OCI-LY1 (cell line): ENCODE measurements around the gene POLH.
"Not testable (repeated sequence)": the region's sequence is repeated elsewhere in the genome, so short reads cannot be mapped to it uniquely, and the experiment has no call there.

ENCODE experiments used
- H2AFZ ChIP-seq: fragments of 200-600 bp; sonication (generic), shearing (Covaris generic); 2 replicates; pipeline ENCODE4 v1.6.0; 2014; ENCODE audit warnings: antibody characterized with exemption, mild to moderate bottlenecking, low read length
- H3F3A ChIP-seq: fragments of 200-600 bp; sonication (generic), shearing (Covaris generic); 2 replicates; pipeline ENCODE4 v1.6.0; 2014; ENCODE audit warnings: mild to moderate bottlenecking, antibody characterized with exemption, low read length, moderate library complexity; ENCODE audit not compliant: insufficient read depth
- H3K27ac ChIP-seq: fragments of 200-600 bp; sonication (generic); 2 replicates; pipeline ENCODE4 v1.5.1; 2014; ENCODE audit warnings: low read length, mixed run types, mild to moderate bottlenecking, low read depth; ENCODE audit not compliant: poor library complexity, severe bottlenecking
- H3K27me3 ChIP-seq: fragments of 200-600 bp; sonication (generic); 2 replicates; pipeline ENCODE4 v1.6.0; 2014; ENCODE audit warnings: antibody characterized with exemption, mild to moderate bottlenecking, low read length, moderate library complexity; ENCODE audit not compliant: insufficient read depth
- H3K36me3 ChIP-seq: fragments of 200-600 bp; sonication (generic); 2 replicates; pipeline ENCODE4 v1.6.1; 2014; ENCODE audit warnings: mild to moderate bottlenecking, antibody characterized with exemption, low read length, moderate library complexity, mixed read lengths; ENCODE audit not compliant: insufficient read depth
- H3K4me1 ChIP-seq: fragments of 200-600 bp; sonication (generic); 2 replicates; pipeline ENCODE4 v1.5.1; 2014; ENCODE audit warnings: mild to moderate bottlenecking, low read length, moderate library complexity; ENCODE audit not compliant: insufficient read depth, severe bottlenecking
- H3K4me2 ChIP-seq: fragments of 200-600 bp; sonication (generic), shearing (Covaris generic); 2 replicates; pipeline ENCODE4 v1.6.1; 2014; ENCODE audit warnings: low read length
- H3K4me3 ChIP-seq: fragments of 200-600 bp; sonication (generic); 2 replicates; pipeline ENCODE4 v1.5.1; 2014; ENCODE audit warnings: low read length, low read depth, mild to moderate bottlenecking, mixed read lengths; ENCODE audit not compliant: poor library complexity, severe bottlenecking
- H3K79me2 ChIP-seq: fragments of 200-600 bp; shearing (Covaris generic); 2 replicates; pipeline ENCODE4 v1.6.1; 2016; ENCODE audit warnings: mixed run types, low read length, mixed read lengths; ENCODE audit not compliant: insufficient read depth
- H3K9ac ChIP-seq: fragments of 200-600 bp; sonication (generic), shearing (Covaris generic); 2 replicates; pipeline ENCODE4 v1.6.1; 2014; ENCODE audit warnings: mild to moderate bottlenecking, low read length, mixed read lengths
- H3K9me2 ChIP-seq: fragments of 200-600 bp; sonication (generic), shearing (Covaris generic); 2 replicates; pipeline ENCODE4 v1.6.1; 2014; ENCODE audit warnings: low read depth, mild to moderate bottlenecking, low read length, mixed read lengths
- H3K9me3 ChIP-seq: fragments of 200-600 bp; shearing (Covaris generic); 2 replicates; pipeline ENCODE4 v1.6.1; 2014; ENCODE audit warnings: low read length, mixed read lengths
- H4K20me1 ChIP-seq: fragments of 200-600 bp; sonication (generic), shearing (Covaris generic); 2 replicates; pipeline ENCODE4 v1.6.0; 2016; ENCODE audit warnings: mild to moderate bottlenecking, low read length; ENCODE audit not compliant: insufficient read depth
- CTCF ChIP-seq: fragments of 200-600 bp; sonication (generic), shearing (Covaris generic); IDR thresholded peaks from 2 replicates; pipeline ENCODE4 v1.5.1; 2017; ENCODE audit warnings: mild to moderate bottlenecking, antibody characterized with exemption, low read length, moderate library complexity, mixed read lengths
- EZH2 ChIP-seq: fragments of 200-600 bp; sonication (generic), shearing (Covaris generic); IDR thresholded peaks from 2 replicates; pipeline ENCODE4 v1.8.0; 2017; ENCODE audit warnings: borderline replicate concordance, mixed run types, mild to moderate bottlenecking, antibody characterized with exemption, low read length, moderate library complexity, mixed read lengths

The POLH gene

GRCh38 chr6:43547222-43547621, 28.8 kb upstream of the POLH start:
- TF ChIP-seq CTCF = no peak
- no peak for TF ChIP-seq EZH2
- H3F3A ChIP-seq = no peaks in the 10 kb centered on the region
- H3K79me2 ChIP-seq = no peaks in the 10 kb centered on the region

DNA sequence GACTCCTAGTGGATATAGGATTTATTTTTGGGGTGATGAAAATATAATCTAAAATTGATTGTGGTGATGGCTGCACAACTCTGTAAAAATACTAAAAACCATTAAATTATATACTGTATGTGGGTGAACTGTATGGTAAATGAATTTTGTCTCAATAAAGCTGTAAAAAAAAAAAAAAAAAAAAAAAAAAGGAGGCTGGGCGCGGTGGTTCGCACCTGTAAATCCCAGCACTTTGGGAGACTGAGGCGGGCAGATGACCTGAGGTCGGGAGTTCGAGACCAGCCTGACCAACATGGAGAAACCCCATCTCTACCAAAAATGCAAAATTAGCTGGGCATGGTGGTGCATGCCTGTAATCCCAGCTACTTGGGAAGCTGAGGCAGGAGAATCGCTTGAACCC, 18.4 kb upstream of the POLH start:
- H3K27me3 ChIP-seq, H2AFZ ChIP-seq, H3K9ac ChIP-seq, H3K4me3 ChIP-seq, H3K4me1 ChIP-seq, H4K20me1 ChIP-seq, H3K27ac ChIP-seq, H3K9me3 ChIP-seq, H3K4me2 ChIP-seq, H3K79me2 ChIP-seq, H3K9me2 ChIP-seq, H3F3A ChIP-seq: not testable (repeated sequence)
- H3K36me3 ChIP-seq = peaks cover 93% of the 10 kb centered on the region

More at GRCh38 chr6:43547222-43547621, 28.8 kb upstream of the POLH start:
- Histone ChIP-seq H3K4me3 (no peak overlapping the region), H2AFZ (no peak overlapping the region), H3K9me3 (no peaks in the 10 kb centered on the region), H3K4me1 (no peaks in the 10 kb centered on the region), H3K9ac (no peak overlapping the region), H3K9me2 (no peaks in the 10 kb centered on the region), H3K27me3 (no peaks in the 10 kb centered on the region), H4K20me1 (no peaks in the 10 kb centered on the region), H3K36me3 (peaks cover 94% of the 10 kb centered on the region), H3K4me2 (no peak overlapping the region), H3K27ac (no peak overlapping the region)

DNA sequence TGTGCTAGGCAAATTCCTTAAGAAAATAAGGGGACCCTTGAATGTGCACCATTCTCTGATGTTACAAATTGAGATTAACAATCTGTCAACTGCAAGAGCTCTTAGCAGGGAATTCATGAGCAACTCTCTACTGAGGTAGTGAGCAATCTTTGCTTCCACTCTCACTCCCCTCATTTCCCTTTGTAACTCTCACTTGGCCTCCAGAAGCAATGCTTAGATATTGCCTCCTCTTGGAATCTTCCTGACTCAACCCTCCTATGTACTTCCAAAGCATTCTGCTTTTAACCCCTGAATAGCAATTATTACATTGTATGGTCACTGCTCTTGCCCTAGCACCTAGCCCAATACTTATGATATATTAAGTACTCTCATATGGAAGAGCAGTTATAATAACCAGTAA, 16.7 kb upstream of the POLH start:
- no peak for TF ChIP-seq CTCF
- no peak for TF ChIP-seq EZH2
- Histone ChIP-seq H3K9me2 (no peaks in the 10 kb centered on the region), H3K9me3 (no peaks in the 10 kb centered on the region), H3F3A (no peaks in the 10 kb centered on the region), H3K4me1 (no peaks in the 10 kb centered on the region), H3K79me2 (no peaks in the 10 kb centered on the region), H3K4me2 (no peak overlapping the region), H3K36me3 (peaks cover 95% of the 10 kb centered on the region), H4K20me1 (no peaks in the 10 kb centered on the region), H3K27ac (no peak overlapping the region), H3K4me3 (no peak overlapping the region), H3K27me3 (no peaks in the 10 kb centered on the region), H3K9ac (no peak overlapping the region), H2AFZ (no peak overlapping the region)

- H2AFZ ChIP-seq = no peak overlapping the region
- no peak overlapping the region for H3K4me3 ChIP-seq
- H3K27ac ChIP-seq = no peak overlapping the region
- peaks cover 8% of the 10 kb centered on the region for H3K4me1 ChIP-seq
- H3K9me3 ChIP-seq = no peaks in the 10 kb centered on the region
- H3K4me2 ChIP-seq = no peak overlapping the region
- H3K79me2 ChIP-seq = peaks cover 11% of the 10 kb centered on the region
- no peaks in the 10 kb centered on the region for H3K27me3 ChIP-seq
- no peaks in the 10 kb centered on the region for H3F3A ChIP-seq
- TF ChIP-seq CTCF (no peak), EZH2 (no peak)
- no peaks in the 10 kb centered on the region for H3K9me2 ChIP-seq
- no peaks in the 10 kb centered on the region for H4K20me1 ChIP-seq
- peaks cover 64% of the 10 kb centered on the region for H3K36me3 ChIP-seq
- H3K9ac ChIP-seq = no peak overlapping the region
Observed at GRCh38 chr6:43570876-43571441, 5.0 kb upstream of the POLH start.
